NCI-H2107 treated with DMSO at 0.1 percent for 48 hours (cell line): Measurements from ENCODE around the gene KRT80.
A peak's percentile ranks its signal among the peaks of the same experiment; 100 is the strongest.

Experiments
- DNase-seq: peaks from one replicate; lab custom pipeline; 2025; ENCODE audit not compliant: unreplicated experiment; lab: John Stamatoyannopoulos, UW

The KRT80 gene

DNA sequence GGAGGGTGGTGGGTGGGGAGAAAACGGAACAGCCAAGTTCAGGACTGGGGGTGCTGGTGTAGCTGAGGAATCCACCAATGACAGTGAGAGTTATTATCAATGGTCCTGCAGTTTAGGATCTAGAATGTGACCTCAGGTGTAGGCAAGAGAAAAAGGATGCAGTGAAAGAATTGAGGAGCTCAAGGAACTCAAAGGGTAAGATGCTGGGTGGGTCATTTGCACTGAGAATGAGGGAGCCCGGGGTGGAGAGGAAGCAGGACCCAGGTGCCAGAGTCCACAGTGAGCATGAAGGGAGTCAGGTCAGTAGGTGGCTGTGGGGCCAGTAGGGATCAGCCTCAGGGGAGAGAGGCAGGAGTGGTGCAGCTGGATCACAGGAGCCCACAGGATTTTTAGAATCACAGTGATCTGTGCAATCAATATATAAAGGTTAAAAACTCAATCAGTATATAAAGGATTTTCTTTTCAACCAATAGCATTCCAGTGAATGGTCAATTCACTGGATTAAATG is 38.1 kb upstream of the KRT80 start:
- DNase-seq = no peak

DNA sequence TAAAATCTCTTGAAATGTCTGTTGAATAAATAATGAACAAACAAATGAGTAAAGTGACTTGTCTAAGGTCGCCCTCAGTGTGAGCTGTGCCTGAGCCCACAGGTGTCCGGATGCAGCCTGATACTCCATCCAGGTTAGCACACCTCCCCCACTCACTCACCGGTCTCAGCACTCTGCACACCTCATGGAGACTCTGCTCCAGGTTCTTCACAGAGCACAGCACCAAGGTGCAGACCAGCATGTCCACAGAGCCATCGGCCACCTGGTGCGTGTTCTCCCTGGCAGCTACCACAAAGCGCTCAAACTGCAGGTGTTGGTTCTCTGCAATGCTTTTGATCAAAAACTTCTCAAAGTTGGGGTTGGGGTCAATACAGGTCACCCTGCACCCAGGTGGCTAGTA is 37.1 kb upstream of the KRT80 start:
- DNase-seq = no peak

DNA sequence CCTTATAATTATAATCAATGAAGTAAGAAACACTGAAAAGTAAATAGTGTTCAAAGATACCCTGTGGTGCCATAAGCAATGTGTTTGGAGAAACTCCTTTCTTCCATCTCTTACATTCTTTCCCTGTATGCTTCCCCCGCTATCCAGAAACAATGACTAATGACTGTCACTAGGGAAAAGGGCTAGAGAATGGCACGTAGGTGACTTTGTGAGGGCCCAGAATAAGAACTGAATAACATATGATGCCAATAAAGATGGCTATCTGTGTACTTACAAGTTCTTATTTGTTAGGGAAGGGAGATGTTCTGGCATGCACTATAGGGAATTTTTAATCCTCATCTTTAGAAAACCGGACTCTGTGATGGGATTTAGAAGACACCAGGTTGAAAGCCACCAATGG is 36.6 kb upstream of the KRT80 start:
- no peak for DNase-seq

DNA sequence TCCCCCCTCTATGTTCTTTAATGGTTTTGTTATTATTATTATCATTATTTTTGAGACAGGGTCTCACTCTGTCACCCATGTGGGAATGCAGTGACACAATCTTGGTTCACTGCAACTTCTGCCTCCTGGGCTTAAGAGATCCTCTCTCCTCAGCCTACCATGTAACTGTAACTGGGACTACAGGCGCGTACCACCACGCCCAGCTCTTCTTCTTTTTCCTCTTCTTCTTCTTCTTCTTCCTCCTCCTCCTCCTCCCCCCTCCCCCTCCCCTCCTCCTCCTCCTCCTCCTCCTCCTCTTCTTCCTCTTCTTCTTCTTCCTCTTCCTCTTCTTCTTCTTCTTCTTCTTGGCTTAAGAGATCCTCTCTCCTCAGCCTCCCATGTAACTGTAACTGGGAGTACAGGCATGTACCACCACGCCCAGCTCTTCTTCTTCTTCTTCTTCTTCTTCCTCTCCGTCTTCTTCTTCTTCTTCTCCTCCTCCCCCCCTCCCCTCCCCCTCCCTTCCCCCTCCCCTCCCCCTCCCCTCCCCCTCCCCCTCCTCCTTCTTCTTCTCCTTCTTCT is 35.9 kb upstream of the KRT80 start:
- no peak for DNase-seq

DNA sequence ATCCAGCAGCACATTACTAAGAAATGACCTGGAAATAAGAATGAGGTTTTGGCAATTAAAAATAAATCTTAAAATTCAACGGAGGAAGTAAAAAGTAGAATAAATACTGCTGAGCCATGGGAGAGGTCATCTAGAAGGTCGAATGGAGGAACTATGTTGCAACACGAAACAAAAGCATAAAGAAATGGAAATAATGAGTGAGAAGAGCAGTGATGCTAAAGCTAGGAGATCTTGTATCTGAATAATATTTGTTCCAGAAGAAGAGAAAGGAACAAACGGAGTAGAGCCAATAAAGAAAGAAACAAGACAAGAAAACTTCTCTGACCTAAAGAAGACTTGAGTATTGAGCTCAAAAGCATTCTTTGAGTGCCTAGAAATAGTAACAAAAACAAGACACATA is 34.6 kb upstream of the KRT80 start:
- DNase-seq = no peak

DNA sequence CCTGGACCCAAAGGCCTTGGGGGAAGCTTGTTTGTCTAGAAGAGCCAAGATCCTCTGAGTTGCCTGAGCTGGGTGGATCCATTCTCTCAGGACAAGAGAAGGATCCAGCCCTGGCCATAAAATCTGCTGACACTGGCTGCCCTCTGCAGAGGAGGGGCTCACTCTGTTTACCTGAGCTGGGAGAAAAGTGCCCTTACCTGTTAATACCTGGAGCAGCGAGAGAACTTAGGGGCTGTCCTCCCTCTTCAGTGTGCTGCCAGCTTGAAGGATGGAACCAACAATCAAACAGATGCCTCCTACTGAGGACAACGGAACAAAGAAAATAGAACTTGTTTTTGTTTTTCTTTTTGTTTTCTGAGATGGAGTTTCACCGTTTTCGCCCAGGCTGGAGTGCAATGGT is 33.9 kb upstream of the KRT80 start:
- DNase-seq = no peak

DNA sequence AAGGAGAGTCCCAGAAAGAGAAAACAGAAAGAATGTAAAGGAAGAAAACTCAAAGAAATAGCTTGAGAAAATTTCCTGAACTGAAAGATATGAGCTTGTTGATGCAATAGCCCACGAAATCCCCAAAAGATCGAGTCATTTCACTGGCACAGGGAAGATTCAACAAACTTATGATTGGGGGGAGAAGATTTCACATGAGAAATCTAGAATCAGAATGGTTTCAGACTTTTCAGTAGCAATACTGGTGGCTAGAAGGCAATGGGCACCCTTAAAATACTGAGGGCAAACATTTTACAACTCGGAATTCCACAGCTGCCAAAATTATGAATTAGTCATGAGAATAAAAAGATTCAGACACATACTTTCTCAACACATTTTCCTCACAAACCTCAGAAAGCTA is 32.3 kb upstream of the KRT80 start:
- DNase-seq = no peak

DNA sequence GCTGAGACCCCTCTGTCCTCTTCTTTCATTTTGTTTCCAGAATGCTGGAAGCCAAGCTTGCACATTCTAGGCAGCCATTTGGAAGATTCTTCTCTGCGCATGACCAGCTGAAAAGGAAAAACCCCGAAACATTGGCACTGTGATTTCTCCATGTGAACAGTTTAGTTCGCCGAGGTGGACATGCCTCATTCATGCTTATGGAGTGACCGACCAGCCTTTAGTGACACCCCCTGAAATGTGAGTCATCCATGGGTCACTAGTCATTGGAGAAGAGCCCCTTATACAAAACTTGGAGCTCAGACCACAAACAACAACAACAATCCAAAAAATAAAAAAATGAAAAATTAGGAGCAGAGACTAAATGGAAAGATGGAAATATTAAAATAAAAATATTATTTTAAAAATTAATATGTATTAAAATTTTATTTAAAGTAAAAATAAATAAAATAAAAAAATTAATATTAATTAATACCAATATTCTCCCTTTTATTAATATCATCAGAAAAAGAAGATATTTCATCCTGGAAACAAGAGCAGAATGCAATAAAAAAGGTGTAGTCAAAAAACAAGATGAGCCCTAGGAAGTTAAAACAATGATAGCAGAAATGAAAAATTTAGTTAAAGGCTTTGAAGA is 31.7 kb upstream of the KRT80 start:
- DNase-seq = no peak

DNA sequence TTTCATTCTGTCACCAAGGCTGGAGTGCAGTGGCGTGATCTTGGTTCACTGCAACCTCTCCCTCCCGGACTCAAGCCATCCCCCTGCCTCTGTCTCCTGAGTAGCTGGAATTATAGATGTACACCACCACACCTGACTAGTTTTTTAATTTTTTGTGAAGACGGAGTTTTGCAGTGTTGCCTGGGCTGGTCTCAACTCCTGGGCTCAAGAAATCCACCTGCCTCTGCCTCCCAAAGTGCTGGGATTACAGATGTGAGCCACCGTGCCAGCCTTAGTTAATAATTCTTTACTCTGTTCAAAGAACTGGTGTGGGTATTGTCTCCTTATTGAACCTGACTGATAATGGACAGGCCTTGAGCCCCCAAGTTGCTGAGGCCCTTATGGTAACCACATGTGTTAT is 30.9 kb upstream of the KRT80 start:
- no peak for DNase-seq

DNA sequence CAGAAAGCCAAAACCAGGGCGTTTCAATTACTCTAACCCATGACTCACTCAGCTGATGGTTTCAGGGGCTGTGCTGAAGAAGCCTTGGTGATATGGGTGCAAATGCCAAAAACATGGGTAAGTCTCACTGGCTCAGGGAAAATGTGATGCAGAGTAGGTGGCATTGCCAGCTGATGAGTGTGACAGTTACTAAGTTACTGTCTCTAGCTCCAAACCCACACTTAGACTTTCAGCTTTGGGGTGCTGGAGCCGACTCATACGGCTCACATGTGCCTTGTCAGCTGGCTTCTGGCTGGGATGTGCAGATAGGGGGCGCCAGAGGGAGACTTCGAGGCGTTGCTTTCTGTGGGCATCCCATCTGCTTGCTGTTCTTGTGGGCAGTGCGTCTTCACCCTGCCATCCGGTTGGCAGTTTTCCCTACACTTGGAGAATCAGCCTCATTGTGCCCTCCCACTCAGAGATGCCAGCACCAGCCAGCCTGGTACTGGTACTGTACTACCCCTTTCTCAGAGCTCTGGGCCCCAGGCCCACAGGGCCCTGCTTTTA is 30.2 kb upstream of the KRT80 start:
- no peak for DNase-seq

DNA sequence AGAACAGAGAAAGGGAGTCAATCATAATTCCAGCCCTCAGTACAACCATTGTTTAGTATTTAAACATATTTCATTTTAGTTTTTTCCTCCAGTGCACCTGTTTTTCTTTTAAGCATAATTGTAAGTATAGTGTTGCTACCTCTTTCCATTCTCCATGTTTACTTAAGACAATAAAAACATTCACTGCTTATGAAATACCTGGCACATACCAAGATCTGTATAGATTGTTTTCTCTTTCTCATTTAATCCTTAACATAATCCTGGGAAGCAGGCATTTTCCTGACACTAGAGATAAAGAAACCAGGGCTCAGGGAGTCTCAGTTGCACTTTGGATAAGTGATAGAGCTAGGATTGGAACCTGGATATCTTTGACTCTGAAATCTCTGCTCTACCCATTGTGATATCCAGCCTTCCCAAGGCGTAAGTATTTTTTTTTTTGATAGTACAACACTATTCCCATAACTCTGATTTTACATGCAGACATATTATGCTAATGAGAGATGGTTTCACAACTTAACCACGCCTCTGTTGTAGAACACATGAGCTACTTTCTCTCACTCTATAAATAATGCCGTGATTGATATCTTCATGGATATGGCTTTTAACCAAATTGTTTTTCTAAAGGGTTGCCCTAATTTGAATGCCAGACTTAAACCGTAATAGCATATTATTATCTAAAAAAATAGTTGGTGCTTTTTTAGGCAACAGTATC is 29.4 kb upstream of the KRT80 start:
- DNase-seq = no peak

DNA sequence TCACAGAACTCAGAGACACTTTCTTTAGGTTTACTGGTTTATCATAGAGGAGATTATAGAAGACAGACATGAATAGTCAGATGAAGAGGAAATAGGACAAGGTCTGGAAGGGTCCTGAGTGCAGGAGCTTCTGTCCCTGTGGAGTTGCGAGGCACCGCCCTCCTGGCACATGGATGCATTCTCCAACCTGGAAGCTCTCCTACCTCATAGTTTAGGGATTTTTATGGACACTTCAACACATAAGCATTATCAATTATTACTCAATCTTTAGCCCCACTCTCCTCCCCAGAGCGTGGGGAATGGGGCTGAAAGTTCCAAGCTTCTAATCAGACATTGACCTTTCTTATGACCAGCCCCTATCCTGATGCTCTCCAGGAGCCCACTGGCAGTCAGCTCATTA is 28.7 kb upstream of the KRT80 start:
- no peak for DNase-seq

DNA sequence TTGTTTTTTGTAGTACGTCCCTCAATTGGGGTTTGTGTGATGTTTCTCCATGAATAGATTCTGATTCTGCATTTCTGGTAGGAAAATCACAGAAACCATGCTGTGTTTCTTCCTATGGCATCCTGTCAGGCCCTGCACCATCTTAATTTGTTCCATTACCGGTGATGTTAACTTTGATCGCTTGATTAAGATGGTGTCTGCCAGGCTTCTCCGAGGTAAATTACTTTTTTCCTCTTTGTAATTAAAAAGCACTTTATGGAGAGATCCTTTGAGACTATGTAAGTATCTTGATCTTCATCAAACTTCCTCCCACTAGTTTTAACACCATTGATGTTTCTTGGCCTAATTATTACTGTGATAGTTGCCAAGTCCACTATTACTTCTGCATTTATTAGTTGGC is 26.2 kb upstream of the KRT80 start:
- no peak for DNase-seq

DNA sequence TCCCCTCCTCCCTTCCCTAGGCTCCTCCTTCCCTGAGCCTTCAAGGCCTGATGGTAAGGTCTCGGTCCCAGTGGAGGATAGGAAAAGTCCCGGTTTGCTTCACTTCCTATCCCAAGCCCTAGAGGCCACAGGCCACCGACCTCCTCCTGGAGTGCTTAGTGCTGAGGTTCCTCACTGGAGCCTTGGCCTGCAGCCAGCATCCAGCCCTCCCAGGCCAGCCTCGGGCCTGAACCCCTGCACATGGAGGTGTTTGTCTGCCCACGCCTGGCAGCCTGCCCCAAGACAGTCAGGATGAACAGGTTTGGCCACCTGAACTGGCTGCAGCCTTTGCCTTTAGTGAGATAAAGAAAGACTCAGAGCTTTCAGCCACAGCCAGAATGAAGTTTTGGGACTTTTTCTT is 25.4 kb upstream of the KRT80 start:
- no peak for DNase-seq

DNA sequence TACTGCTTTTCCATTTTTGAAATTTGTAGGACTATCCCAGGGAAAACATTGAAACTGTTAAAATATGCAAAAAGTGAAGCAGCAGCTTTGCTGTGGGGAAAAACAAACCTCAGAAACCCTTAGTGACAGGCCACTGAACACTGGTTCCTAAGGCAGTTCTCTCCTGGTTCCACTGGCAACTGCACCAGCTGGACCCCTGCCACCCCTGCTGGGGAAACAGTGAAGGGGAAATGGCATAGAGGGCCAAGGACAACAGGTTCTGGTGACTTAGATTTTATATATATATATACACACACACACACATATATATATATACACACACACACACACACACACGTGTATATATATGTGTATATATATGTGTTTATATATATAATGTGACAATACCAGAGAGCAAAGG is 25.0 kb upstream of the KRT80 start:
- no peak for DNase-seq

DNA sequence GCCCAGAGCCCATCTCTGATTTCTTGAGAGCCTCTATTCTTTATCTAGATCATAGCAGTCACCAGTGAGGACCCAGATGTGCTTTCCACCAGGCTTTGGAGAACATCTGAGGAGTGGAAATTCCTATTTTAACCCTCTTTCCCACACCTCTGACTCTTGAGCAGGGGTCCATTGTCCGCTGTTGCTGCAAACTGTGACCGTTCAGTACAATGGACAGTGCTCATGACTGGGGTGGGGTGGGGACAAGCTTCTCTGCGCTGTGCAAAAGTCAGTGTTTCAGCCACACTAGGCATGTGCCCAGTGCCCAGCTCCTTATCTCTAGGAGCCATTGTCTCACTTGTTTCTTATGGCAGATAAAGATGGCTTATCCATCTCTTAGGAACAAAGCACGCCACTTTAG is 24.3 kb upstream of the KRT80 start:
- DNase-seq = no peak

DNA sequence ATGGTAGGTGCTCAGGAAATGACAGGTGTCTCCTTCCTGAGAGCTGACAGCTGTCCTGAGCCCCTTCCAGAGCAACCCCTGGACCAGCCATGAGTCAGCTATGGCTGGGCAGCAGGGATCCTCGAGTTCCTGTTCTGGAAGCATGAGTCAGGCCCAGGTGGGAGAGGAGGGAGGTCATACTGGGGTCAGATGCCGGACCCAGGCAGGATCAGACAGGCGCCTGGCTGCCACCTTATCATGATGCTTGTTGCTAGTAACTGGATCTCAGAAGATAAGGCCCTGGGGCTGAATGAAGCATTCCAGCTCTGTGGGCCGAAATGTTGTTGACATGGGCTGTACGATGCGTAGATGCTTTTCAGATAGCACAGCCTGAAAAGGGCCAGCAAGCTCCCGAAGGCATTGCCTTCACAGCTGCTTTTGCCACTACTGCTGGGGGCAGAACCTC is 23.8 kb upstream of the KRT80 start:
- DNase-seq = no peak

DNA sequence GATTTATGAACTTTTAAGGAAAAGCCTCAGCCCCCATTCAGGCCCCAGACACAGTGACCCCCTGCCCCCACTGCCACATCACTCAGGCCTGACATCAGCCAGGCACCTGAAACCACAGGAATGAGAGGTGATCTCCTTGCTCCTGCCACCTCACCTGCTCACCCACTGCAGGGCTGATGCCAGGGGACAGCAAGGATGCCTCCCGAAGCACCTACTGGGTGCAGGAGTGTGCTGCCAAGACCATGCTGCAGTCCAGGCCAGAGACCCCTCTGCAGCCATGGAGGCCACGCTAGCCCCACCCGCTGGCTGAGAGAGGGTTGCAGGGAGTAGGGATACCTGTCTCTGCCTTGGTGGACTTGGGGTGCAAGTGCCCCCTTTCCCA is 22.6 kb upstream of the KRT80 start:
- DNase-seq = no peak

DNA sequence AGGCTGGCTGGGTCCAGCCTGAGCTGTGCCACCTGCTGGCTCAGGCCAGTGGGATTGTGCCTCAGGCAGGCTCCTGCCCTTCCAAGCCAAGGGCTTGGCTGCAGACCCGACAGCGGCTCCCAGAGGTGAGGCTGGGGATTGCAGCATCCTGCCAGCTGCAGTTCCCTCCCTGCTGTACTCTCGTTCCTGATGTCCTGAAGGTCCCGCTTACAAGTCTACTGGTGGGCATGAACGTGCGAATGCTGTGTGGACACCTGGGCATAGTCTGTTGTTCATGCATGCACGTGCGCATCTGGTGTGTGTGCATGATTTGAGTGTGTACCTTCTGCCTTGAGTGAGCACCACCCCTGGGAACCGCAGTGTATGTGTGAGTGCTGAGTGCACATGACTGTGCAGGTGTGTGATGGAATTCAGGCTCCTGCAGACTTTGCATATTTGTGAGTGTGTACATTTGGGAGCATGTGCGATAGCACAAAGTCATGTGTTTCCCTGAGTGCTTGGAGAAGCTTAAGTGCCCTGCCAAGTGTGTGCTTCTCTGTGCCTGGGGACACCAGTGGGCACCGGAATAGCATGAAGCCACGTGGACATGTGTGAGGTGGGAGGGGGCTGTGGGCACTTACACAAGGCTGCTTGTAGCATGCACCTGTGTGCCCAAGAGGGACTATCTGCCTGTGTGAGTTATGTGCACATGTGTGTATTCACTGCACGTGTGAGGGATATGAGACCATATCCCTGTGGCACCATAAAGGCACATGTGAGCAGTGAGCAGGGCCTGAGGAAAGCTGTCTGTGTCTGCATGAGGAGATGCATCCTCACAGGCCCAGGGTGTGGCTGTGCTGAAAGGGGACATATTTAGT is 22.0 kb upstream of the KRT80 start:
- DNase-seq = peak; percentile 83

DNA sequence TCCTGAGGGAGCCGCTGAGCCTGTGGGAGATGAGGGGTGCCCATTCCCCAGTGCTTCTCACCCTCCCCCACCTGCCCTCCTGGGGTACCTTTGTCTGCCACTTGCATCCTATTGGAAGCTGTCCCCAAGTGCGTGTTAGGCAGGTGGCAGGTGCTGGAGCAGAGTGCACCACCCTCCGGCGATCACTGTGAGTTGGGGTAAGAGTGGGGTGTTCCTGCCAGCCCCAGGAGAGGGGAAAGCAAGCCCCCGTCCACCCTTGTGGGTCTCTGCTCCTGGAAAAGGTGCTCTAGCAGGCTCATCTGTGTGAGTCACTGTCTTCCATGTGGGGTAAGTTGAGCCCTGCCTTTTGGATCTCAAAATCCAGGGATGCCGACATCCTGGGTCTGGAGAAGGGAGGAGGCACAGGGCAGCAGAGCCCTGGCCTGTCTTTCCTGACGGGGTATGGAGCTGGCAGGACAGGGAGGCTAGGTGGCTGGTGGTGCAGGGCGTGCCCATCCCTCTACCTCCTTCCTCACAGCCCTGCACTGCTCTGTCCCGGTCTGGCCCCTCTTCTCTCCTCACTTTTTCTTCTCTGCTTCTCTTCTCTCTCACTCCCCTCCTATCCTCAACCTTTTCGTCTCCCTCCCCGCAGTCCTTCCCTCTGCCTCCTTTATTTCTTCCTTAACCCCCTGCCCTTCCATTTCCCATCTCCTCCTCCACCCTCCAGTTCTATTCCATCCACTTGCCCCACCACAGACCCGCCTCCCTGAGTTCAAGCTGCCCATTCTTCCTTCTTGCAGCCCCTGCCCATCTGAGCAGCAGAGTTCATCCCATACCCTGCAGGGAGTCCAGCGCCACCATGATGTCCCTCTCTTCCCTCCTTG is 21.1 kb upstream of the KRT80 start:
- DNase-seq = peak; percentile 84
